Prostate gland (tissue), 2 donors: ENCODE results near the gene IL1RN. TPM values are rescaled to one million over a fixed set of nuclear protein-coding genes. Genes with fewer than 3 reads are reported as not detected.

Experiments used
- DNase-seq: peaks from one replicate; pipeline ENCODE4 v3.0.0-alpha.2; 2019; ENCODE audit warnings: low spot score
- H3K27ac ChIP-seq, 2 donors: fragments of 200-600 bp; sonication (generic); 2 replicates each; pipeline ENCODE4 v1.5.1; 2017 to 2019
- H3K27me3 ChIP-seq: fragments of 200-600 bp; sonication (generic); replicated peaks from 2 replicates; pipeline ENCODE4 v1.5.1; 2019; ENCODE audit not compliant: insufficient read depth
- H3K36me3 ChIP-seq, 2 donors: fragments of 200-600 bp; sonication (generic); 1 replicate in 1 of 2; 2 replicates in 1 of 2; pipeline versions ENCODE4 v1.5.1 to v1.8.1; 2017 to 2019
- H3K4me1 ChIP-seq: fragments of 200-600 bp; sonication (generic); replicated peaks from 2 replicates; pipeline ENCODE4 v1.5.1; 2019
- H3K4me3 ChIP-seq, 2 donors: fragments of 200-600 bp; sonication (generic); 2 replicates each; pipeline ENCODE4 v1.5.1; 2017 to 2019
- H3K9me3 ChIP-seq: fragments of 200-600 bp; sonication (generic); 2 replicates; pipeline ENCODE4 v1.5.1; 2017
- POLR2A ChIP-seq: fragments of 450-650 bp; IDR thresholded peaks from one replicate; pipeline ENCODE4 v1.6.1; 2016; ENCODE audit warnings: antibody characterized with exemption, mild to moderate bottlenecking
- POLR2AphosphoS5 ChIP-seq: sonication (generic); formaldehyde crosslinking; IDR thresholded peaks from one replicate; pipeline ENCODE4 v1.6.1; 2017; ENCODE audit warnings: antibody characterized with exemption
- WGBS: methylation state at CpG from one replicate; pipeline ENCODE4 v1.1.5; 2018; 5-methylcytosine and 5-hydroxymethylcytosine counted together
- intact Hi-C: fragments of 100-400 bp; cut with DNase I; formaldehyde crosslinking; loops from one replicate; pipeline ENCODE4 v1.14.2; 2022
- total RNA-seq, 2 donors: library from RNA; depleted of rRNA; stranded (reverse); fragments of >200 nt; gene quantifications; one replicate each; pipeline ENCODE4 v1.1.0, GENCODE V29; 2016
- TF ChIP-seq, protein P1 (sequence below), 4 experiments: fragments of 200-600 bp in 2 of 4; fragments of 450-650 bp in 2 of 4; sonication (generic) in 2 of 4; IDR thresholded peaks; 1 replicate in 3 of 4; 2 replicates in 1 of 4; pipeline ENCODE4 v1.5.1; 2016 to 2019; ENCODE audit warnings: antibody characterized with exemption in 4 of 4, mild to moderate bottlenecking in 2 of 4, moderate library complexity in 2 of 4

Gene IL1RN
- total RNA-seq, 2 donors from 2014 or later, result 3.7 to 4.4 TPM

DNA sequence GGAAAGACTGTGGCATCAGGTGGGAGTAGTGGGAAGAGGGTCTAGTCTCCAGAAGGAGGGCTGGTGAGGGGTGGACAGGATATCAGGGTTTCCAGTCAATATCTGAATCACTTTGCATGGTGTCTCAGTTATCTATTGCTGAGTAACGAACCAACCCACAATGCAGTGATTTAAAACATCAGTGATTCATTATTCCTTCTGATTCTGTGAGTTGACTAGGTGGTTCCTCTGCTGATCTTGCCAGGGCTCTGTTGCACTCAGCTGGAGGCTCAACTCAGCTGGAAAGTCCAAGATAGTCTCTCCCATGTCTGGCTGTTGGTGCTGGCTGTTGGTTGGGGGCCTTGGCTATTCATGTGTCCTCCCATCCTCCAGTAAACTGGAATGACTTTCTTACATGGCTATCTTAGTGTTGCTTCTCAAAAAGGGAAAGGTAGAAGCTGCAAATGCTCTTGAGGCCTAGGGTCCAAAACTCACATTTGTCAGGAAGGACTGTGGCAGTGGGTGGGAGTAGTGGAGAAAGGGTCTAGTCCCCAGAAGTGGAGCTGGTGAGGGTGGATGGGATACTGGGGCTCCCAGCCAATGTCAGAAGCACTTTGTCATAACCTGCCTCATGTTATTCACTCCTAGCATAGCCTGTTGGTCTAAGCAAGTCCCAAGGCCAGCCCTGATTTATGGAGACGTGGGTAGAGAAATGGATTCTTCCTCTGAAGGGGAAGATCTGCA lies 45.7 kb upstream of the IL1RN start:
- TF ChIP-seq POLR2A (no peak), POLR2AphosphoS5 (no peak)
- TF ChIP-seq, protein P1, sequence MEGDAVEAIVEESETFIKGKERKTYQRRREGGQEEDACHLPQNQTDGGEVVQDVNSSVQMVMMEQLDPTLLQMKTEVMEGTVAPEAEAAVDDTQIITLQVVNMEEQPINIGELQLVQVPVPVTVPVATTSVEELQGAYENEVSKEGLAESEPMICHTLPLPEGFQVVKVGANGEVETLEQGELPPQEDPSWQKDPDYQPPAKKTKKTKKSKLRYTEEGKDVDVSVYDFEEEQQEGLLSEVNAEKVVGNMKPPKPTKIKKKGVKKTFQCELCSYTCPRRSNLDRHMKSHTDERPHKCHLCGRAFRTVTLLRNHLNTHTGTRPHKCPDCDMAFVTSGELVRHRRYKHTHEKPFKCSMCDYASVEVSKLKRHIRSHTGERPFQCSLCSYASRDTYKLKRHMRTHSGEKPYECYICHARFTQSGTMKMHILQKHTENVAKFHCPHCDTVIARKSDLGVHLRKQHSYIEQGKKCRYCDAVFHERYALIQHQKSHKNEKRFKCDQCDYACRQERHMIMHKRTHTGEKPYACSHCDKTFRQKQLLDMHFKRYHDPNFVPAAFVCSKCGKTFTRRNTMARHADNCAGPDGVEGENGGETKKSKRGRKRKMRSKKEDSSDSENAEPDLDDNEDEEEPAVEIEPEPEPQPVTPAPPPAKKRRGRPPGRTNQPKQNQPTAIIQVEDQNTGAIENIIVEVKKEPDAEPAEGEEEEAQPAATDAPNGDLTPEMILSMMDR (IDR thresholded peaks at IDR 0.05), result no peak
- 91% methylated on average over 2 of the region's 2 CpGs for WGBS
- Histone ChIP-seq H3K27me3 (no peaks in the 10 kb centered on the region), H3K4me3 (no peak overlapping the region), H3K9me3 (no peaks in the 10 kb centered on the region), H3K36me3 (no peaks in the 10 kb centered on the region), H3K27ac (no peak overlapping the region), H3K4me1 (peaks cover 3% of the 10 kb centered on the region)
- no peak for DNase-seq
- intact Hi-C loops, result no loop called here

DNA sequence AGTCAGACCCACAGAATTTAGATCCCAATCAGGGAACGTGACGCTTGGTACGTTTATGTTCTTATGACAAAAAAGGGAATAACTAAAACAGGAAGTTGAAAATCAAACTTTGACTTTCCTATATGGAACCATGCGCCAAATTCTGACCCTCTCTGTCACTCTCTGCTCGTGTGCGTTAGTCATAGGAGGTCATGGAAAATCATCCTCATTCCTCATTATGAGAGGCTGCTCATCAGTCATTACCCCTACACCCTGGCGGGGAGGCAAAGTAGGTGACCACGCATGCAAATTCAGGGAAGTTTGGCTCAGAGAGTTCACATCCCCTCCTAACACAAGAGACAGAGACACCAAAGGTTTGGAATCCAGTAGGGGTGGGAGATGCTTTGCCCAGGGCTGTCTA lies 44.1 kb upstream of the IL1RN start:
- no peaks in the 10 kb centered on the region for H3K9me3 ChIP-seq
- WGBS, result 85% methylated on average over 8 of the region's 8 CpGs
- TF ChIP-seq POLR2A (no peak), POLR2AphosphoS5 (no peak)
- TF ChIP-seq, protein P1 (IDR thresholded peaks at IDR 0.05), result no peak
- H3K4me3 ChIP-seq, result no peak overlapping the region
- no peaks in the 10 kb centered on the region for H3K36me3 ChIP-seq
- no peaks in the 10 kb centered on the region for H3K27me3 ChIP-seq
- DNase-seq, result no peak
- no peak overlapping the region for H3K27ac ChIP-seq
- intact Hi-C loops, result no loop called here
- peaks cover 3% of the 10 kb centered on the region for H3K4me1 ChIP-seq

DNA sequence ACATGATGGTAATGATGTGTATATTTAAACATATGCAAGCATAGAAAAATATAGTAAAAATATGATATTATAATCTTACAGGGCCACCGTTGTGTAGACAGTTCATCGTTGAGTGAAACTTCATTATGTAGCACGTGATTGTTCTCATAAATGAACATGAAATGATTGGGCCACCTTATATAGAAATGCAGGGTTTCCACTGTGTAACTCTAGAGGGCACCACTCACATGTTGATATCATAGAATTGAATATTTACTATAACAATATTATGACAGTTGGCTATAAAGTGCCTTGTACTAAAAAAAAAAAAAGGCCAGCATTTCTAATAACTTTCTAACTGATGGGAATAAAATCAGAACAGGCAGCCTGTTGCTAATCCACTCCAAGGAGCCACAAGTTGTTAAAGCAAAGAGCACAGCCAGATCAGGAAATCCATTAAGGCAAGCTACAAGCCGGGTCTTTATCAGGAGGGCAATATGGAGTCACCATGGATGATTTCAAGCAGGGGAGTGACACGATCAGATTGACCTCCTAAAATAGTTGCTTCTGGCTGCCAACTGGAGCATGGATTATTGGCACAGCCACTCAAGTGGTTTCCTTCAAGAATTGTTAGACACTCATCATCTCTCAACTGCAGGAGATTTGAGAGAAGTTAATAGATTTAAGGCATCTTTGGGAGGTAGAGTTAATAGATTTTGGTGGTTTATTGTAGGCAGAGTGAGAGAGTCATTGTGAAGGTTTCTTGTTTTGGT lies 43.0 kb upstream of the IL1RN start:
- no peak for DNase-seq
- Histone ChIP-seq H3K27ac (no peak overlapping the region), H3K27me3 (no peaks in the 10 kb centered on the region), H3K4me1 (peaks cover 3% of the 10 kb centered on the region), H3K9me3 (no peaks in the 10 kb centered on the region), H3K36me3 (no peaks in the 10 kb centered on the region), H3K4me3 (no peak overlapping the region)
- intact Hi-C loops, result no loop called here
- 52% methylated on average over 5 of the region's 5 CpGs for WGBS
- TF ChIP-seq POLR2A, result no peak
- TF ChIP-seq, protein P1 (IDR thresholded peaks at IDR 0.05), result peak in 3 of 4 experiments; percentile 31 to 65 (median 55)
- TF ChIP-seq POLR2AphosphoS5, result peak; percentile 5

DNA sequence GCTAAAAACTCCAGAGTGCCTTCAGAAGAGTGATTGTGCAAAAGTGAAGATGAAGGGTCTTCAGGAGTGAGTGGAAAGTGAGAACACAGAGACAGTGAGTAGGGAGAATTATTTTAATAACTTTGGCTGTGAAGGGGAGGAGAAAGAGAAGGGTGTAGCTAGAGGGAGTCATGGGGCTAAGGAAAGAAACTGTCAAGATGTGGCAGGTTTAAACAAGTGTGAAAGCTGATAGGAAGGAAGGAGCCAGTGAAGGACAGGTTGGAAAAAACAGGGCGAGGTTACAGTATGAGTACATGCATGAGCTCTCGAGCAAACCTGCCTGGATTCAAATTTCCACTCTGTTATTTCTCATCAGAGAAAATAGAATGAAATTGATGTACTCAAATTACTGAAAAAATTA lies 41.9 kb upstream of the IL1RN start:
- H3K36me3 ChIP-seq, result no peaks in the 10 kb centered on the region
- no peaks in the 10 kb centered on the region for H3K9me3 ChIP-seq
- H3K27me3 ChIP-seq, result no peaks in the 10 kb centered on the region
- H3K4me1 ChIP-seq, result no peaks in the 10 kb centered on the region
- no peak for DNase-seq
- no peak overlapping the region for H3K4me3 ChIP-seq
- no peak overlapping the region for H3K27ac ChIP-seq
- WGBS, result 59% methylated on average over 2 of the region's 2 CpGs
- intact Hi-C loops, result no loop called here
- TF ChIP-seq POLR2A, result no peak
- no peak for TF ChIP-seq POLR2AphosphoS5
- TF ChIP-seq, protein P1 (IDR thresholded peaks at IDR 0.05), result no peak
